K562 (cell line): ENCODE results near the gene DNAH17. TPM values are rescaled to one million over a fixed set of nuclear protein-coding genes. Genes with fewer than 3 reads are reported as not detected.

Experiments used
- ATAC-seq: fragments of 200-7000 bp; cut with Tn5 transposase; 3 replicates; pipeline ENCODE4 v1.9.1; 2020; ENCODE audit warnings: moderate library complexity
- BruUV-seq: library from RNA; stranded (reverse); fragments of 400-500 nt; replicated peaks from 2 replicates; lab custom pipeline; 2021; lab: Mats Ljungman, UMichigan
- CTCF ChIA-PET: fragments of 300-600 bp; formaldehyde crosslinking; extraction: SDS; loops from one replicate; lab custom pipeline; 2021; ENCODE audit warnings: low intra/inter-chr PET ratio; lab: Yijun Ruan, JAX
- POLR2A ChIA-PET: fragments of 300-600, 350-650 bp; sonication (Branson Sonifier 250); formaldehyde crosslinking; extraction: SDS; loops from one replicate; lab custom pipeline; 2021; ENCODE audit warnings: antibody characterized with exemption, inconsistent platforms; lab: Yijun Ruan, JAX
- DNase-seq, 4 experiments: peaks; one replicate each; pipeline versions ENCODE4 v3.0.0 to v3.0.0-alpha.2; 2011 to 2018; ENCODE audit warnings: low spot score in 3 of 4, mixed read lengths in 3 of 4; ENCODE audit errors: extremely low read depth in 1 of 4
- FAIRE-seq: peaks from 2 replicates; lab custom pipeline; 2011; peaks lifted over from hg19 to GRCh38; lab: Jason Lieb, UNC
- H2AFZ ChIP-seq: 2 replicates; pipeline ENCODE4 v1.6.0; 2011; ENCODE audit warnings: low read depth, low read length, control low read depth, inconsistent platforms
- H3K27ac ChIP-seq: fragments of 200-600 bp; 3 replicates; pipeline ENCODE4 v1.8.0; 2011; ENCODE audit warnings: low read depth, mild to moderate bottlenecking, control low read depth, inconsistent platforms, low read length, moderate library complexity, mixed read lengths; ENCODE audit errors: extremely low read depth
- H3K27me3 ChIP-seq, 2 experiments: fragments of 300-600 bp in 1 of 2; 2 replicates in 1 of 2; 3 replicates in 1 of 2; pipeline versions ENCODE4 v1.6.0 to v1.8.0; 2011; ENCODE audit warnings: inconsistent platforms in 2 of 2, low read length in 2 of 2, mild to moderate bottlenecking in 1 of 2, mixed read lengths in 1 of 2, moderate library complexity in 1 of 2; ENCODE audit not compliant: control insufficient read depth in 2 of 2, insufficient read depth in 2 of 2
- H3K36me3 ChIP-seq: fragments of 300-600 bp; 3 replicates; pipeline ENCODE4 v1.8.0; 2011; ENCODE audit warnings: mild to moderate bottlenecking, low read length, inconsistent platforms; ENCODE audit not compliant: control insufficient read depth, insufficient read depth
- H3K4me1 ChIP-seq, 2 experiments: fragments of 200-600 bp in 1 of 2; replicated peaks in 1 of 2; 2 replicates in 1 of 2; 3 replicates in 1 of 2; pipeline versions ENCODE4 v1.5.1 to v1.8.0; 2011; ENCODE audit warnings: inconsistent platforms in 2 of 2, low read length in 2 of 2, mild to moderate bottlenecking in 1 of 2, mixed read lengths in 1 of 2, moderate library complexity in 1 of 2; ENCODE audit not compliant: control insufficient read depth in 2 of 2, insufficient read depth in 2 of 2
- H3K4me2 ChIP-seq: 2 replicates; pipeline ENCODE4 v1.6.1; 2011; ENCODE audit warnings: low read length, control low read depth, inconsistent platforms, mixed read lengths; ENCODE audit not compliant: insufficient read depth
- H3K4me3 ChIP-seq: fragments of 200-600 bp; sonication (generic), shearing (Covaris generic); 2 replicates; pipeline ENCODE4 v1.5.1; 2016; ENCODE audit warnings: control low read depth, inconsistent platforms
- H3K79me2 ChIP-seq: fragments of 200-600 bp; 3 replicates; pipeline ENCODE4 v1.8.0; 2011; ENCODE audit warnings: low read length, inconsistent platforms; ENCODE audit not compliant: control insufficient read depth, insufficient read depth
- H3K9ac ChIP-seq, 2 experiments: 2 replicates each; pipeline versions ENCODE4 v1.6.0 to v1.6.1; 2011; ENCODE audit warnings: low read depth in 2 of 2, low read length in 2 of 2, control low read depth in 1 of 2, inconsistent platforms in 1 of 2, mild to moderate bottlenecking in 1 of 2, mixed read lengths in 1 of 2; ENCODE audit not compliant: insufficient read depth in 1 of 2
- H3K9me1 ChIP-seq: one replicate; pipeline ENCODE4 v1.6.0; 2011; ENCODE audit warnings: inconsistent platforms, mild to moderate bottlenecking, low read length, moderate library complexity; ENCODE audit not compliant: control insufficient read depth, insufficient read depth
- H3K9me3 ChIP-seq: replicated peaks from 2 replicates; pipeline ENCODE4 v1.5.1; 2011; ENCODE audit warnings: low read depth, low read length, inconsistent platforms; ENCODE audit not compliant: control insufficient read depth, insufficient read depth
- H4K20me1 ChIP-seq: replicated peaks from 2 replicates; pipeline ENCODE4 v1.6.1; 2011; ENCODE audit warnings: low read length, inconsistent platforms, mixed read lengths; ENCODE audit not compliant: control insufficient read depth, insufficient read depth
- BCOR ChIP-seq: fragments of 450-650 bp; IDR thresholded peaks from 2 replicates; pipeline ENCODE4 v1.6.1; 2016
- BMI1 ChIP-seq: fragments of 150-350 bp; IDR thresholded peaks from 2 replicates; pipeline ENCODE4 v1.6.1; 2014; ENCODE audit warnings: low read length
- BRD4 ChIP-seq: fragments of 200-600 bp; sonication (generic); IDR thresholded peaks from 2 replicates; pipeline ENCODE4 v1.6.1; 2017; ENCODE audit warnings: inconsistent platforms
- E4F1 ChIP-seq: fragments of 250-450 bp; sonication (Bioruptor Pico); IDR thresholded peaks from 2 replicates; pipeline ENCODE4 v1.5.0; 2021; ENCODE audit warnings: mild to moderate bottlenecking, borderline replicate concordance
- NR1H2 ChIP-seq: sonication (generic); formaldehyde crosslinking; IDR thresholded peaks from 2 replicates; pipeline ENCODE4 v1.4.0; 2020; ENCODE audit warnings: mild to moderate bottlenecking, missing genetic modification reagents
- OTX1 ChIP-seq: fragments of 450-650 bp; formaldehyde crosslinking; IDR thresholded peaks from 2 replicates; pipeline ENCODE4 v1.4.0; 2022; ENCODE audit warnings: mild to moderate bottlenecking
- SNAPC5 ChIP-seq: fragments of 250-450 bp; sonication (Bioruptor Pico); IDR thresholded peaks from 2 replicates; pipeline ENCODE4 v1.8.0; 2021; ENCODE audit warnings: moderate library complexity, mild to moderate bottlenecking, inconsistent platforms
- SRSF7 ChIP-seq: fragments of 200-400 bp; formaldehyde crosslinking; optimal IDR thresholded peaks from 2 replicates; pipeline ENCODE3; 2017; ENCODE audit warnings: mild to moderate bottlenecking, low read depth, low read length
- STAT5B ChIP-seq: fragments of 250-450 bp; sonication (Bioruptor Pico); IDR thresholded peaks from 2 replicates; pipeline ENCODE4 v1.8.0; 2021; ENCODE audit warnings: mild to moderate bottlenecking, inconsistent platforms
- TAF9B ChIP-seq: fragments of 450-650 bp; IDR thresholded peaks from 2 replicates; pipeline ENCODE4 v1.6.1; 2018; ENCODE audit warnings: mild to moderate bottlenecking; ENCODE audit not compliant: partially characterized antibody
- WGBS: fragments of 100-300 bp; shearing (Covaris generic); methylation state at CpG from one replicate; pipeline ENCODE4 v1.1.6; 2016; ENCODE audit warnings: low coverage, mixed read lengths; ENCODE audit not compliant: insufficient coverage; ENCODE audit errors: missing lambda C conversion rate; 5-methylcytosine and 5-hydroxymethylcytosine counted together
- in situ Hi-C: fragments of 300-500 bp; cut with MboI; formaldehyde crosslinking; loops from 4 replicates; pipeline ENCODE4 v1.15.0; 2018; ENCODE audit warnings: inconsistent platforms, mixed read lengths
- intact Hi-C: fragments of 100-400 bp; cut with micrococcal nuclease; formaldehyde crosslinking; loops from 2 replicates; pipeline ENCODE4 v1.14.2; 2022
- polyA plus RNA-seq, 8 experiments: library from polyadenylated mRNA; depleted of rRNA in 4 of 8; stranded (reverse) in 5 of 8; unstranded in 3 of 8; fragments of >200 nt; fragmentation: Nextera tagmentation in 2 of 8; fragmentation: Illumina TruSeq in 1 of 8; extraction: Ambion mirVana in 2 of 8; extraction: Trizol in 1 of 8; gene quantifications; 2 replicates each; pipeline versions ENCODE4 v1.2.1 to v1.2.3, GENCODE V29; 2011 to 2014; ENCODE audit warnings: inconsistent platforms in 1 of 8, missing spikeins in 1 of 8
- total RNA-seq, 7 experiments: library from RNA; depleted of rRNA in 6 of 7; stranded (reverse); fragments of >200 nt in 6 of 7; fragmentation: Illumina TruSeq in 2 of 7; extraction: Trizol in 2 of 7; gene quantifications; 2 replicates each; pipeline versions ENCODE4 v1.2.1 to v1.2.3, GENCODE V29; 2011 to 2021; ENCODE audit warnings: low replicate concordance in 1 of 7

The DNAH17 gene
- total and polyA plus RNA-seq, 9 of the 15 experiments (the other 6 are each of a cell fraction or from before 2014, with no cell fraction given), result under 0.01 to 0.06 (median 0.03) TPM; not detected in 5

DNA sequence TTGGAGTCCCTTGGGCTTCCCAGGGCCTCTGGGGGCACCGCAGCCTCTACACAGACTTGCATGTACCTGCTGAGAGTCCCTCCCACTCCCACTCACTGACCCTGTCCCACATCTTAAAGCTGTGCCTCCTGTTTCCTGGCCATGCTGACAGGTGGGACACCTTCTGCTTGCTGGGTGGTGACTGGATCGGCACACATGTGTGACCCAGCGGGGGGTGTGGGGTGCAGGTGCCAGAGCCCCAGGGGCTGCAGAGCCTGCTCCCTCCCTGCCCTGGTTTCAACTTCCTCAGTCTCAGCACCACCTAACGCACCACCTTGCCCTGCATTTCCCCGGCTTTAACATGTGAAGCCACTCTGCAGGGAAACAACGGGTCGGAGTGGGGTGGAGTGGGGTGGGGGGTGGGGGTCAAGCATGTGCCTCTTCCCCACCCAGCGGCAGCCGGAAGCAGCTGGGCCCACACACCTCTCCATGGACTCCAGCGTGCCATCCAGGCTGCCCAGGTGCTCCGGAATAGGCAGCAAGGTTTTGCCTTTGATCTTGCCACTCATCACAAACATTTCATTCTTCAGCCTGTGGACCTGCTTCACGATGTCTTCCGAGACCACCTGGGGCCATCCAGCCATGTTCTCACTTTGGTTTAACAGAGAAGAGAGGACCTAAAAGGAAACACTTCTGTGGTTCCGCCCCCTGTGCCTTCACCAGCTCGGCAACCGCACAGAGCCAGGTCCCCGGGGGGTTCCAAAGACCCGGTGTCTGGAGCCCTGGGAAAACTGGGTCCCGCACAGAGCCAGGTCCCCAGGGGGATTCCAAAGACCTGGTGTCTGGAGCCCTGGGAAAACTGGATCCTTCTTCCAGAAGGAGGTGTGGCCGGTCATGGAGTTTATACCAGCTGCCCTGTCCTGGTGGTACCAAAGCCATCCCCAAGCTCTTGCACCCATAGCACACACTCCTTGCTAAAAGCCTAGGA, 4.7 kb downstream of the DNAH17 start (continued):
- TF ChIP-seq E4F1 (CRISPR knock-in tag) (no peak), TAF9B (no peak)

DNA sequence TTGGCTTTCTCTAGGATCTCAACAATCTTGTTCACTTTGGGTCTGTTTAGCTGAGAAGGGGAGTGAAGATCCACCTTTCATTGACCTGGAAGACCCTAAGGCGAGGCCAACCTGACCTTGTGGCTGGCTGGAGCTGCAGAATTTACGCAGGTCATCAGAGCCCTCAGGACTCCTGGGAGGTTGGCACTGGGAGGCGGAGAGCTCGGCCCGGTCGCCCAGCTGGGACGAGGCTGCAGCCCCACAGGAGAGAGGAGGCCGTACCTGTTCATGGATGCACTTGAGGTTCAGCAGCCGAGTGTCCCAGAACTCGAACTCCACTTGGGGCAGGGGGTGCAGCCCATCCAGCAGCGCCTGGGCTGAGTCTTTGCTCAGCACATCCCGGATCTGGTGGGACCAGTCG, 5.9 kb downstream of the DNAH17 start:
- ATAC-seq (no peak), DNase-seq (no peak), FAIRE-seq (no peak)
- BruUV-seq, result no TSS peak
- Histone ChIP-seq H3K36me3 (no peaks in the 10 kb centered on the region), H3K79me2 (no peaks in the 10 kb centered on the region), H3K4me1 (0 out of 5 replicates have a peak, but pooled peaks cover 0 to 3% of the 10 kb centered on the region in 2 experiments), H4K20me1 (peaks cover 4% of the 10 kb centered on the region), H3K9me3 (no peaks in the 10 kb centered on the region), H3K27ac (no peak overlapping the region), H3K4me2 (no peak overlapping the region), H3K9me1 (no peaks in the 10 kb centered on the region), H2AFZ (no peak overlapping the region), H3K4me3 (no peak overlapping the region), H3K9ac (no peak overlapping the region), H3K27me3 (peaks cover 67 to 99% of the 10 kb centered on the region in 2 experiments)
- in situ Hi-C loops (no loop called here), intact Hi-C loops (no loop called here)
- ChIA-PET POLR2A (interaction anchor here (0.6 to 0.7 kb wide), 2 partner anchors 14 to 17 kb away, joined by 3 read pairs; no protein-coding TSS in a partner anchor), CTCF (no interaction called here)
- TF ChIP-seq NR1H2 (CRISPR knock-in tag) (no peak), SRSF7 (no peak), OTX1 (CRISPR knock-in tag) (no peak), BMI1 (no peak), SNAPC5 (CRISPR knock-in tag) (no peak), STAT5B (CRISPR knock-in tag) (no peak), BCOR (no peak), BRD4 (no peak)
- WGBS, result 2% methylated on average over 11 of the region's 13 CpGs
